A549 (cell line): ENCODE data around the gene SLC22A23. TPM values are rescaled to one million over a fixed set of nuclear protein-coding genes. Genes with fewer than 3 reads are reported as not detected.

Experiments
- ATAC-seq, 2 experiments: fragments of 200-7000 bp in 1 of 2; fragments of >200 bp in 1 of 2; cut with Nextera tagmentation in 1 of 2; cut with Tn5 transposase in 1 of 2; 3 replicates each; pipeline versions ENCODE4 v1.8.0 to v1.9.1; 2018 to 2020; ENCODE audit warnings: mild to moderate bottlenecking in 1 of 2, moderate library complexity in 1 of 2
- CTCF ChIA-PET: fragments of 300-600 bp; sonication (Branson Sonifier 250); formaldehyde crosslinking; extraction: SDS; loops from one replicate; lab custom pipeline; 2021; ENCODE audit warnings: antibody characterized with exemption, inconsistent platforms; lab: Yijun Ruan, JAX
- POLR2A ChIA-PET: fragments of 350-600 bp; formaldehyde crosslinking; extraction: SDS; loops from one replicate; lab custom pipeline; 2021; ENCODE audit warnings: antibody characterized with exemption, inconsistent platforms; lab: Yijun Ruan, JAX
- DNase-seq, 2 experiments: peaks; one replicate each; pipeline versions ENCODE4 v3.0.0 to v3.0.0-alpha.2; 2011 to 2016; ENCODE audit warnings: low read depth in 1 of 2, low spot score in 1 of 2
- FAIRE-seq: peaks from 2 replicates; lab custom pipeline; 2011; peaks lifted over from hg19 to GRCh38; lab: Jason Lieb, UNC
- H3K27ac ChIP-seq, 2 experiments: fragments of >200 bp; sonication (Bioruptor Twin); formaldehyde crosslinking; 3 replicates each; pipeline ENCODE4 v1.5.1; 2016 to 2017
- H3K4me1 ChIP-seq: fragments of >200 bp; sonication (Bioruptor Twin); formaldehyde crosslinking; 3 replicates; pipeline ENCODE4 v1.6.1; 2016
- H3K4me2 ChIP-seq: fragments of >200 bp; sonication (Bioruptor Twin); formaldehyde crosslinking; 3 replicates; pipeline ENCODE4 v1.6.1; 2016
- H3K4me3 ChIP-seq: fragments of >200 bp; sonication (Bioruptor Twin); formaldehyde crosslinking; 3 replicates; pipeline ENCODE4 v1.5.1; 2016
- H3K9me3 ChIP-seq: fragments of >200 bp; sonication (Bioruptor Twin); formaldehyde crosslinking; 3 replicates; pipeline ENCODE4 v1.6.1; 2016
- BCL3 ChIP-seq: fragments of >200 bp; sonication (Bioruptor Twin); formaldehyde crosslinking; IDR thresholded peaks from 3 replicates; pipeline ENCODE4 v1.6.1; 2016
- BHLHE40 ChIP-seq: IDR thresholded peaks from 2 replicates; pipeline ENCODE4 v1.6.1; 2012; ENCODE audit warnings: low read depth, low read length, inconsistent platforms
- EHMT2 ChIP-seq: fragments of 200-600 bp; sonication (generic); IDR thresholded peaks from 2 replicates; pipeline ENCODE4 v1.6.1; 2016; ENCODE audit warnings: antibody characterized with exemption, low read depth, mild to moderate bottlenecking, moderate library complexity
- EP300 ChIP-seq, 2 experiments: fragments of >200 bp; sonication (Bioruptor Twin); formaldehyde crosslinking; IDR thresholded peaks; 2 replicates in 1 of 2; 3 replicates in 1 of 2; pipeline ENCODE4 v1.6.1; 2016 to 2017
- FOSL2 ChIP-seq, 2 experiments: fragments of 450-650 bp in 1 of 2; fragments of >200 bp in 1 of 2; sonication (Bioruptor Twin) in 1 of 2; formaldehyde crosslinking; IDR thresholded peaks; 2 replicates each; pipeline versions ENCODE4 v1.5.0 to v1.6.1; 2016 to 2020; ENCODE audit warnings: mild to moderate bottlenecking in 1 of 2, moderate library complexity in 1 of 2
- MAFK ChIP-seq: fragments of 450-650 bp; IDR thresholded peaks from 2 replicates; pipeline ENCODE4 v1.6.1; 2014; ENCODE audit not compliant: partially characterized antibody
- MAZ ChIP-seq: fragments of 150-350 bp; IDR thresholded peaks from 2 replicates; pipeline ENCODE4 v1.6.1; 2014; ENCODE audit warnings: antibody characterized with exemption, low read depth, low read length, borderline replicate concordance
- NPAS2 ChIP-seq: fragments of 250-450 bp; sonication (Bioruptor Pico); IDR thresholded peaks from 2 replicates; pipeline ENCODE4 v1.8.0; 2022; ENCODE audit warnings: mild to moderate bottlenecking, moderate library complexity, borderline replicate concordance
- NR3C1 ChIP-seq: fragments of >200 bp; sonication (Bioruptor Twin); formaldehyde crosslinking; IDR thresholded peaks from 3 replicates; pipeline ENCODE4 v1.6.1; 2017
- RFX5 ChIP-seq: fragments of 450-650 bp; IDR thresholded peaks from 2 replicates; pipeline ENCODE4 v1.7.1; 2014; ENCODE audit warnings: antibody characterized with exemption, mild to moderate bottlenecking, moderate library complexity
- SREBF2 ChIP-seq: fragments of 450-650 bp; IDR thresholded peaks from 2 replicates; pipeline ENCODE4 v1.6.1; 2014; ENCODE audit warnings: mild to moderate bottlenecking, moderate library complexity
- ZC3H11A ChIP-seq: fragments of 450-650 bp; IDR thresholded peaks from 2 replicates; pipeline ENCODE4 v1.6.1; 2014; ENCODE audit warnings: antibody characterized with exemption, mild to moderate bottlenecking
- ZNF302 ChIP-seq: fragments of 250-450 bp; sonication (Bioruptor Pico); IDR thresholded peaks from 2 replicates; pipeline ENCODE4 v1.9.0; 2021; ENCODE audit warnings: inconsistent platforms, mild to moderate bottlenecking, moderate library complexity
- ZSCAN20 ChIP-seq: fragments of 250-450 bp; sonication (Bioruptor Pico); IDR thresholded peaks from 2 replicates; pipeline ENCODE4 v1.8.0; 2022; ENCODE audit warnings: mild to moderate bottlenecking, moderate library complexity
- WGBS: methylation state at CpG from one replicate; pipeline ENCODE4 v1.1.6; 2017; ENCODE audit errors: missing lambda C conversion rate; 5-methylcytosine and 5-hydroxymethylcytosine counted together
- polyA plus RNA-seq, 4 experiments: library from polyadenylated mRNA; depleted of rRNA in 3 of 4; stranded (reverse); fragments of >200 nt; fragmentation: RNase III in 1 of 4; extraction: RNeasy Plus Mini Kit Qiagen cat#74134 plus additional on column Dnase treatment in 1 of 4; gene quantifications; 2 replicates in 3 of 4; 3 replicates in 1 of 4; pipeline ENCODE4 v1.2.3, GENCODE V29; 2011 to 2017
- TF ChIP-seq, protein P1 (sequence below): fragments of 200-600 bp; sonication (generic); IDR thresholded peaks from 2 replicates; pipeline ENCODE4 v1.6.1; 2016; ENCODE audit warnings: antibody characterized with exemption, mild to moderate bottlenecking, moderate library complexity
- TF ChIP-seq, protein P2 (sequence below): fragments of 150-350 bp; IDR thresholded peaks from 2 replicates; pipeline ENCODE4 v1.6.1; 2014; ENCODE audit warnings: low read depth, mild to moderate bottlenecking, low read length
- TF ChIP-seq, protein P3 (sequence below): fragments of >200 bp; sonication (Bioruptor Twin); formaldehyde crosslinking; IDR thresholded peaks from 3 replicates; pipeline ENCODE4 v1.5.1; 2016

Gene SLC22A23
- polyA plus RNA-seq, 2 of the 4 experiments (the other 2 are of a cell fraction), result 4.4 to 6.2 TPM

GRCh38 chr6:3467996-3468395, 11.1 kb upstream of the SLC22A23 start:
- no peak overlapping the region for H3K4me3 ChIP-seq
- FAIRE-seq (no peak), ATAC-seq (no peak), DNase-seq (no peak)
- POLR2A ChIA-PET, result no interaction called here
- peaks cover 7% of the 10 kb centered on the region for H3K4me1 ChIP-seq
- H3K9me3 ChIP-seq, result no peaks in the 10 kb centered on the region
- WGBS, result 42% methylated on average over 1 of the region's 1 CpG
- H3K4me2 ChIP-seq, result no peak overlapping the region
- H3K27ac ChIP-seq, result no peak overlapping the region
- TF ChIP-seq SREBF2 (no peak), BHLHE40 (no peak), BCL3 (no peak), EHMT2 (no peak), NPAS2 (CRISPR knock-in tag) (no peak), RFX5 (no peak), FOSL2 (IDR thresholded peaks at IDR 0.05) (no peak), FOSL2 (CRISPR knock-in tag; IDR thresholded peaks at IDR 0.05) (no peak)
- CTCF ChIA-PET, result no interaction called here

DNA sequence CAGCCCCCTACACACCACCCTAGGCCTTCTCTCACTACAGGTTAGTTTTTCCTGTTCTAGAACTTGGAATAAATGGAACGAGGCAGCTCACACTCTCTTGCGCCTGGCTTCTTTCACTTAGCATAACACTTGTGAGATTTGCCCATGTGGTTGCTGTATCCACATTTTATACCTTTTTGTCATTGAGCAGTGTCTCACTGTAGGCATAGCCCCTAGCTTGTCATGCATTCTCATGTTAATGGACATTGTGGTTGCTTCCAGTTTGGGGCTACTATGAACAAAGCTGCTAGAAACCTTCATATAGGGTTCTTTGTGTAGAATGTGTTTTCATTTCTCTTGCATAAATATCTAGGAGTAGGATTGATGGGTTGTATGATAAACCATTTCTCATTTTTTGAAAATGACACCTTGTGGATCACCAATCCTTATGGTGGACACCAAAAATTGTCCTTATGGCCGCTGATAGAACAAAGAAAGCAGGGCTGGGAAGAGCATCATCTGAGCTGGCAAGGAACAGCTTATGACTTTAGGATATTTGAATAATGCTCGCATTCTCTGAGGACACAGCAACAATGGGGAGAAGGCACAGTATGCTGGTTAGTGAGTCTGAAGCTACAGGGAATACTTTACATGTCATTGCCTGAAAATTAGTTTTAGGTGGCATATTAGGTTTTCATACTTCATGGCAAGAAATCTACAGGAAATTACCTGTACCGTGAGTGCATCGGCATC, 9.8 kb upstream of the SLC22A23 start:
- ATAC-seq (no peak), DNase-seq (no peak), FAIRE-seq (no peak)
- WGBS, result 85% methylated on average over 6 of the region's 6 CpGs
- TF ChIP-seq, protein P1, sequence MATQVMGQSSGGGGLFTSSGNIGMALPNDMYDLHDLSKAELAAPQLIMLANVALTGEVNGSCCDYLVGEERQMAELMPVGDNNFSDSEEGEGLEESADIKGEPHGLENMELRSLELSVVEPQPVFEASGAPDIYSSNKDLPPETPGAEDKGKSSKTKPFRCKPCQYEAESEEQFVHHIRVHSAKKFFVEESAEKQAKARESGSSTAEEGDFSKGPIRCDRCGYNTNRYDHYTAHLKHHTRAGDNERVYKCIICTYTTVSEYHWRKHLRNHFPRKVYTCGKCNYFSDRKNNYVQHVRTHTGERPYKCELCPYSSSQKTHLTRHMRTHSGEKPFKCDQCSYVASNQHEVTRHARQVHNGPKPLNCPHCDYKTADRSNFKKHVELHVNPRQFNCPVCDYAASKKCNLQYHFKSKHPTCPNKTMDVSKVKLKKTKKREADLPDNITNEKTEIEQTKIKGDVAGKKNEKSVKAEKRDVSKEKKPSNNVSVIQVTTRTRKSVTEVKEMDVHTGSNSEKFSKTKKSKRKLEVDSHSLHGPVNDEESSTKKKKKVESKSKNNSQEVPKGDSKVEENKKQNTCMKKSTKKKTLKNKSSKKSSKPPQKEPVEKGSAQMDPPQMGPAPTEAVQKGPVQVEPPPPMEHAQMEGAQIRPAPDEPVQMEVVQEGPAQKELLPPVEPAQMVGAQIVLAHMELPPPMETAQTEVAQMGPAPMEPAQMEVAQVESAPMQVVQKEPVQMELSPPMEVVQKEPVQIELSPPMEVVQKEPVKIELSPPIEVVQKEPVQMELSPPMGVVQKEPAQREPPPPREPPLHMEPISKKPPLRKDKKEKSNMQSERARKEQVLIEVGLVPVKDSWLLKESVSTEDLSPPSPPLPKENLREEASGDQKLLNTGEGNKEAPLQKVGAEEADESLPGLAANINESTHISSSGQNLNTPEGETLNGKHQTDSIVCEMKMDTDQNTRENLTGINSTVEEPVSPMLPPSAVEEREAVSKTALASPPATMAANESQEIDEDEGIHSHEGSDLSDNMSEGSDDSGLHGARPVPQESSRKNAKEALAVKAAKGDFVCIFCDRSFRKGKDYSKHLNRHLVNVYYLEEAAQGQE, result no peak
- TF ChIP-seq ZNF302 (CRISPR knock-in tag) (no peak), NR3C1 (no peak), EP300 (IDR thresholded peaks at IDR 0.05) (no peak), RFX5 (no peak), MAZ (no peak), ZSCAN20 (CRISPR knock-in tag) (no peak), ZC3H11A (no peak)
- TF ChIP-seq, protein P2, sequence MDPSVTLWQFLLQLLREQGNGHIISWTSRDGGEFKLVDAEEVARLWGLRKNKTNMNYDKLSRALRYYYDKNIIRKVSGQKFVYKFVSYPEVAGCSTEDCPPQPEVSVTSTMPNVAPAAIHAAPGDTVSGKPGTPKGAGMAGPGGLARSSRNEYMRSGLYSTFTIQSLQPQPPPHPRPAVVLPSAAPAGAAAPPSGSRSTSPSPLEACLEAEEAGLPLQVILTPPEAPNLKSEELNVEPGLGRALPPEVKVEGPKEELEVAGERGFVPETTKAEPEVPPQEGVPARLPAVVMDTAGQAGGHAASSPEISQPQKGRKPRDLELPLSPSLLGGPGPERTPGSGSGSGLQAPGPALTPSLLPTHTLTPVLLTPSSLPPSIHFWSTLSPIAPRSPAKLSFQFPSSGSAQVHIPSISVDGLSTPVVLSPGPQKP, result no peak
- Histone ChIP-seq H3K27ac (no peak overlapping the region), H3K9me3 (no peaks in the 10 kb centered on the region), H3K4me1 (no peaks in the 10 kb centered on the region), H3K4me2 (no peak overlapping the region), H3K4me3 (no peak overlapping the region)
- POLR2A ChIA-PET, result no interaction called here
- CTCF ChIA-PET, result interaction anchor here (1.2 to 1.4 kb wide), 2 partner anchors 35 to 170 kb away, joined by 3 read pairs; no protein-coding TSS in a partner anchor

DNA sequence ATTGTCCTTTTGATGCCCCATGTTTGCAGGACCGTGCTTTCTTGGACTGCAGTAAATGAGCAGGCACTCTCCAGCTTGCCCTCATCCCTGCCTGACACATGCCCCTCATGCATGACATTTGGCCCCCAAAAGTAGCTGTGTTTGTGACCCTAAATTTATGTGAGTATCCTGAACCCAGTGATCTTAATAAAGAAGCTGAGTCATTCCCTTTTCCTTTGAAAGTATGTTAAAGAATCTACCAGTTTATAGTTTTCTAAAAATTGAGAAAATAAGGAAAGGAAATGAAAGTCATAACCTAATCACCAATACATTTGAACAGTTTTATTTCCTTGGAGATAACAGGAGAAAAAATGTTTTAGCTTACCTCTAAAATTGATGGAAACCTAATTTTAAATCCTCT, 3.4 kb upstream of the SLC22A23 start:
- WGBS, result 88% methylated on average over 1 of the region's 1 CpG

More for the DNA sequence above, 3.4 kb upstream of the SLC22A23 start:
- Histone ChIP-seq H3K9me3 (no peaks in the 10 kb centered on the region), H3K4me3 (no peak overlapping the region), H3K4me2 (no peak overlapping the region), H3K27ac (peak overlapping the region in 1 of 2 experiments; percentile 6; a peak in 1 of 6 replicates), H3K4me1 (peaks cover 16% of the 10 kb centered on the region)
- ATAC-seq (no peak), FAIRE-seq (no peak), DNase-seq (no peak)
- ChIA-PET POLR2A (no interaction called here), CTCF (interaction anchor here (0.6 to 2.8 kb wide), 5 partner anchors 13 to 336 kb away, joined by 3 to 8 read pairs (median 3); no protein-coding TSS in a partner anchor)
- TF ChIP-seq, protein P3, sequence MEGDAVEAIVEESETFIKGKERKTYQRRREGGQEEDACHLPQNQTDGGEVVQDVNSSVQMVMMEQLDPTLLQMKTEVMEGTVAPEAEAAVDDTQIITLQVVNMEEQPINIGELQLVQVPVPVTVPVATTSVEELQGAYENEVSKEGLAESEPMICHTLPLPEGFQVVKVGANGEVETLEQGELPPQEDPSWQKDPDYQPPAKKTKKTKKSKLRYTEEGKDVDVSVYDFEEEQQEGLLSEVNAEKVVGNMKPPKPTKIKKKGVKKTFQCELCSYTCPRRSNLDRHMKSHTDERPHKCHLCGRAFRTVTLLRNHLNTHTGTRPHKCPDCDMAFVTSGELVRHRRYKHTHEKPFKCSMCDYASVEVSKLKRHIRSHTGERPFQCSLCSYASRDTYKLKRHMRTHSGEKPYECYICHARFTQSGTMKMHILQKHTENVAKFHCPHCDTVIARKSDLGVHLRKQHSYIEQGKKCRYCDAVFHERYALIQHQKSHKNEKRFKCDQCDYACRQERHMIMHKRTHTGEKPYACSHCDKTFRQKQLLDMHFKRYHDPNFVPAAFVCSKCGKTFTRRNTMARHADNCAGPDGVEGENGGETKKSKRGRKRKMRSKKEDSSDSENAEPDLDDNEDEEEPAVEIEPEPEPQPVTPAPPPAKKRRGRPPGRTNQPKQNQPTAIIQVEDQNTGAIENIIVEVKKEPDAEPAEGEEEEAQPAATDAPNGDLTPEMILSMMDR, result no peak
- TF ChIP-seq MAFK, result peak; percentile 18
